RWPE2 (cell line): ENCODE data around the gene TEX52.

Source experiments
- ATAC-seq: fragments of 200-7000 bp; cut with Tn5 transposase; 3 replicates; pipeline ENCODE4 v1.9.1; 2021; ENCODE audit warnings: low read depth
- DNase-seq: peaks from one replicate; pipeline ENCODE4 v3.0.0-alpha.2; 2020; ENCODE audit warnings: low spot score
- H3K27ac ChIP-seq: fragments of 450-650 bp; 2 replicates; pipeline ENCODE4 v1.5.1; 2017; ENCODE audit warnings: mild to moderate bottlenecking; ENCODE audit not compliant: poor library complexity, severe bottlenecking
- H3K27me3 ChIP-seq: fragments of 250-450 bp; sonication (Bioruptor Pico); 2 replicates; pipeline ENCODE4 v1.5.1; 2021; ENCODE audit warnings: mild to moderate bottlenecking, moderate library complexity; ENCODE audit not compliant: insufficient read depth, poor library complexity, severe bottlenecking
- H3K36me3 ChIP-seq: fragments of 250-450 bp; sonication (Bioruptor Pico); 2 replicates; pipeline ENCODE4 v1.5.1; 2020; ENCODE audit warnings: low read depth, mild to moderate bottlenecking, moderate library complexity
- H3K4me1 ChIP-seq: fragments of 250-450 bp; sonication (Bioruptor Pico); 2 replicates; pipeline ENCODE4 v1.5.1; 2021; ENCODE audit warnings: mild to moderate bottlenecking, moderate library complexity; ENCODE audit not compliant: insufficient read depth, poor library complexity, severe bottlenecking
- H3K4me3 ChIP-seq: fragments of 250-450 bp; sonication (Bioruptor Pico); 2 replicates; pipeline ENCODE4 v1.5.1; 2021; ENCODE audit warnings: mild to moderate bottlenecking, moderate library complexity; ENCODE audit not compliant: severe bottlenecking
- H3K9me3 ChIP-seq: fragments of 250-450 bp; sonication (Bioruptor Pico); 2 replicates; pipeline ENCODE4 v1.5.1; 2021; ENCODE audit warnings: mild to moderate bottlenecking, moderate library complexity; ENCODE audit not compliant: severe bottlenecking
- TF ChIP-seq, protein P1 (sequence below): fragments of 450-650 bp; IDR thresholded peaks from one replicate; pipeline ENCODE4 v1.5.1; 2017; ENCODE audit warnings: mild to moderate bottlenecking, moderate library complexity; ENCODE audit not compliant: poor library complexity, severe bottlenecking

The TEX52 gene

GRCh38 chr12:2826036-2826435 lies 30.8 kb downstream of the TEX52 start:
- H3K27ac ChIP-seq, result no peak overlapping the region
- no peak for ATAC-seq
- H3K4me1 ChIP-seq, result no peaks in the 10 kb centered on the region
- TF ChIP-seq, protein P1, sequence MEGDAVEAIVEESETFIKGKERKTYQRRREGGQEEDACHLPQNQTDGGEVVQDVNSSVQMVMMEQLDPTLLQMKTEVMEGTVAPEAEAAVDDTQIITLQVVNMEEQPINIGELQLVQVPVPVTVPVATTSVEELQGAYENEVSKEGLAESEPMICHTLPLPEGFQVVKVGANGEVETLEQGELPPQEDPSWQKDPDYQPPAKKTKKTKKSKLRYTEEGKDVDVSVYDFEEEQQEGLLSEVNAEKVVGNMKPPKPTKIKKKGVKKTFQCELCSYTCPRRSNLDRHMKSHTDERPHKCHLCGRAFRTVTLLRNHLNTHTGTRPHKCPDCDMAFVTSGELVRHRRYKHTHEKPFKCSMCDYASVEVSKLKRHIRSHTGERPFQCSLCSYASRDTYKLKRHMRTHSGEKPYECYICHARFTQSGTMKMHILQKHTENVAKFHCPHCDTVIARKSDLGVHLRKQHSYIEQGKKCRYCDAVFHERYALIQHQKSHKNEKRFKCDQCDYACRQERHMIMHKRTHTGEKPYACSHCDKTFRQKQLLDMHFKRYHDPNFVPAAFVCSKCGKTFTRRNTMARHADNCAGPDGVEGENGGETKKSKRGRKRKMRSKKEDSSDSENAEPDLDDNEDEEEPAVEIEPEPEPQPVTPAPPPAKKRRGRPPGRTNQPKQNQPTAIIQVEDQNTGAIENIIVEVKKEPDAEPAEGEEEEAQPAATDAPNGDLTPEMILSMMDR, result no peak
- DNase-seq, result no peak
- no peaks in the 10 kb centered on the region for H3K27me3 ChIP-seq
- H3K4me3 ChIP-seq, result no peak overlapping the region
- H3K36me3 ChIP-seq, result peaks cover 58% of the 10 kb centered on the region
- no peaks in the 10 kb centered on the region for H3K9me3 ChIP-seq

- TF ChIP-seq, protein P1, result no peak
- H3K4me3 ChIP-seq, result no peak overlapping the region
- H3K9me3 ChIP-seq, result no peaks in the 10 kb centered on the region
- DNase-seq, result no peak
- H3K4me1 ChIP-seq, result no peaks in the 10 kb centered on the region
- H3K27ac ChIP-seq, result no peak overlapping the region
- peaks cover 63% of the 10 kb centered on the region for H3K36me3 ChIP-seq
- H3K27me3 ChIP-seq, result no peaks in the 10 kb centered on the region
- no peak for ATAC-seq
Measured at GRCh38 chr12:2825132-2825531, 31.7 kb downstream of the TEX52 start.

- H3K9me3 ChIP-seq, result no peaks in the 10 kb centered on the region
- no peak for DNase-seq
- no peak overlapping the region for H3K4me3 ChIP-seq
- H3K27me3 ChIP-seq, result no peaks in the 10 kb centered on the region
- H3K27ac ChIP-seq, result no peak overlapping the region
- no peaks in the 10 kb centered on the region for H3K4me1 ChIP-seq
- TF ChIP-seq, protein P1, result no peak
- peaks cover 63% of the 10 kb centered on the region for H3K36me3 ChIP-seq
- no peak for ATAC-seq
Measured at GRCh38 chr12:2824541-2824940, 32.3 kb downstream of the TEX52 start.

DNA sequence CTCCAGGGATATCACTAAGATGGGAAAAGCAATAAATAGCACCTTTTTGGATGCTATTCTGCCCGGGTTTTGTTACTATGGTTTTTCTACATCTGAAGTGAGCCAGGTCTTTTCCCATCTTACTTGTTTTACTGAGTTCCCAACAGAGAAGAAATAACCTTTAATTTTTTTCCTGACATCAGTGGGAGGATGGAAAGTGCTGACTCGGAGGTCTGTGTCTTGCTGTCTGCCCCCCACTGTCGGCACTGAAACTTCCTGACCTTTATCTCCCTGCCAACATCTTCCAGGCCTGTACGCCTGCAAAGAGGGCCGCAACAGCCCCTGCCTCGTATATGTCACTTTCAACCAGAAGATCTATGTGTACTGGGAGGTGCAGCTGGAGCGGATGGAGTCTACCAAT lies 33.4 kb downstream of the TEX52 start:
- H3K27me3 ChIP-seq, result no peaks in the 10 kb centered on the region

GRCh38 chr12:2820432-2820831 lies 36.4 kb downstream of the TEX52 start:
- DNase-seq, result no peak
- Histone ChIP-seq H3K4me3 (no peak overlapping the region), H3K27me3 (no peaks in the 10 kb centered on the region), H3K36me3 (peaks cover 72% of the 10 kb centered on the region), H3K9me3 (no peaks in the 10 kb centered on the region), H3K4me1 (no peaks in the 10 kb centered on the region), H3K27ac (no peak overlapping the region)
- TF ChIP-seq, protein P1, result no peak
- no peak for ATAC-seq

More for the DNA sequence above, 33.4 kb downstream of the TEX52 start:
- Histone ChIP-seq H3K4me1 (no peaks in the 10 kb centered on the region), H3K9me3 (no peaks in the 10 kb centered on the region), H3K4me3 (no peak overlapping the region), H3K36me3 (peaks cover 67% of the 10 kb centered on the region), H3K27ac (no peak overlapping the region)
- DNase-seq (no peak), ATAC-seq (no peak)
- TF ChIP-seq, protein P1, result no peak
